GM21825 (cell line): ENCODE data around the gene C10orf67.
"Not testable (repeated sequence)": the region's sequence is repeated elsewhere in the genome, so short reads cannot be mapped to it uniquely, and the experiment has no call there.

ENCODE experiments used
- ATAC-seq: cut with Tn5 transposase; IDR thresholded peaks from one replicate; pipeline ENCODE4 v1.9.1; 2021; ENCODE audit warnings: mild to moderate bottlenecking, moderate library complexity; ENCODE audit not compliant: unreplicated experiment

The C10orf67 gene

GRCh38 chr10:23362879-23363792, 18.5 kb upstream of the C10orf67 start:
- peak; percentile 39 for ATAC-seq

GRCh38 chr10:23362069-23362830, 17.7 kb upstream of the C10orf67 start:
- peak; percentile 43 for ATAC-seq

- ATAC-seq: no peak
Observed at GRCh38 chr10:23361665-23362064, 17.1 kb upstream of the C10orf67 start.

- no peak for ATAC-seq
Observed at GRCh38 chr10:23359692-23360380, 15.2 kb upstream of the C10orf67 start.

GRCh38 chr10:23358357-23358756, 13.8 kb upstream of the C10orf67 start:
- no peak for ATAC-seq

- ATAC-seq: no peak
Observed at GRCh38 chr10:23354630-23355279, 10.2 kb upstream of the C10orf67 start.

GRCh38 chr10:23351926-23352519, 7.4 kb upstream of the C10orf67 start:
- ATAC-seq: no peak

- ATAC-seq: not testable (repeated sequence)
Observed at GRCh38 chr10:23350706-23351105, 6.1 kb upstream of the C10orf67 start.

GRCh38 chr10:23345861-23346260, 1.3 kb upstream of the C10orf67 start:
- ATAC-seq: no peak

- no peak for ATAC-seq
Observed at GRCh38 chr10:23343591-23344240, 881 bp downstream of the C10orf67 start.

- no peak for ATAC-seq
Observed at GRCh38 chr10:23342213-23342884, 2.2 kb downstream of the C10orf67 start.

GRCh38 chr10:23341004-23341403, 3.6 kb downstream of the C10orf67 start:
- peak; percentile 32 for ATAC-seq

- no peak for ATAC-seq
Observed at GRCh38 chr10:23340354-23340753, 4.2 kb downstream of the C10orf67 start.

- ATAC-seq: no peak
Observed at GRCh38 chr10:23338886-23339285, 5.7 kb downstream of the C10orf67 start.

- no peak for ATAC-seq
Observed at GRCh38 chr10:23338155-23338828, 6.3 kb downstream of the C10orf67 start.

- ATAC-seq: no peak
Observed at GRCh38 chr10:23337616-23338015, 7.0 kb downstream of the C10orf67 start.

- ATAC-seq: no peak
Observed at GRCh38 chr10:23331567-23332301, 12.9 kb downstream of the C10orf67 start.

GRCh38 chr10:23330948-23331347, 13.6 kb downstream of the C10orf67 start:
- ATAC-seq: no peak
